HG02970 (cell line): Measurements from ENCODE around the gene ATP6V1B1.

Source experiments
- ATAC-seq: cut with Tn5 transposase; IDR thresholded peaks from one replicate; pipeline ENCODE4 v1.9.1; 2021; ENCODE audit warnings: mild to moderate bottlenecking, moderate library complexity, moderate number of reproducible peaks; ENCODE audit not compliant: unreplicated experiment, low FRiP score

ATP6V1B1 gene

DNA sequence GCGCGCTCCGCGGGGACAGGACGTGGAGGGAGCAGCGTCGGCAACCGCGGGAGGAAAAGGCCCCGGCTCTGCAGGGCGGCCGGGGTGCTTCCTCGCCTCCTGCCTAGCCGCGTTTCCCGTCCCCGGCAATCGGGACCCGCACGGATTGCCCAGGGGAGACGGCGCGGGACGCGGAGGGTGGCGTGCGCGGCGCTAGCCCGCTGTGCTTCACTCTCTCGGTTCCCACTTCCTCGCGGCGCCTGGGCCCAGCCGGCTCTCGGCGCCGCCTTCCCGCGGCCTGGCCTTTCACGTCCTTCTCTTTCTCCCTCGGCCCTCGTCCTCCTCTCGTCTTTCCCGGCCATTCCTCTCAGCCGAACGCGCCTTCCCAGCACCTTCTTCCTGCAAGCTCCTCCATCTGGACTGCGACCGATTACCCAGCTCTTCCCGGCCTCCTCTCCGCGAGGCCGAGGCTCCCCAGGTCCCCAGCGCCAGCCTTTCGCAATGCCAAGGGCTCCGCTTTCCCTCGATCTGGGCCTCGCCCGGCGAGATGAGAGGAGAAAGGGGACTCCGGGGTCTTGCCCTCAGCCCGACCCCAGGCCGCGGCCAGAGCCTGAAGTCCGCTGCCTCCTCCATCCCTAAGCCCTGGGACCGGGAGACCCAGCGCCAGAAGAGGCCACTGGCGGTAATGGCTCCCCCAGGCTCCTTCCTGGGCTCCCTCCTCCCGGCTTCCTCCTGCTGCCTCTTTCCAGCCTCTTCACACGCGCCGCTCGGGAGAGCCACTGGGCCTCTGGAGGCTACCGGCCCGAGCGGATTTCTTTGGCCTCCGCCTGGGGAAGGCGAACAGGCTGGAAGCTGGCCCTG, 34.3 kb upstream of the ATP6V1B1 start:
- no peak for ATAC-seq

DNA sequence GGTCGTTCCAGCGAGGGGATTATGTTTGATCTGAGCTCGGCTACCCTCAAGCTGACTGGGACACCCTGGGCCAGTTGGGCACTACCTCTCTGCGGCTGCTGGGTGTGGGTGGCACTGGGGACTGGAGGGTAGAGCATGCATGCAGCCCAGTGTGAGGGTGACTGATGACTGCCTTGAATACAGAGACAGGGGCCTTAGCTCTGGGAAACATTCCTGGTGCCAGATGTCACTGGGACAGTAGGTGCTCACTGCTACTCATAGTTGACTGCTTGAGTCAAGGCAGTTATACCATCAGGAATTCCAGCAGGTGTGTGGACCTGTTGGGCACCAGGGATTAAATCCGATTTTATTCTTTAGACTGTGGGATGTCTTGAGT, 33.6 kb upstream of the ATP6V1B1 start:
- no peak for ATAC-seq

DNA sequence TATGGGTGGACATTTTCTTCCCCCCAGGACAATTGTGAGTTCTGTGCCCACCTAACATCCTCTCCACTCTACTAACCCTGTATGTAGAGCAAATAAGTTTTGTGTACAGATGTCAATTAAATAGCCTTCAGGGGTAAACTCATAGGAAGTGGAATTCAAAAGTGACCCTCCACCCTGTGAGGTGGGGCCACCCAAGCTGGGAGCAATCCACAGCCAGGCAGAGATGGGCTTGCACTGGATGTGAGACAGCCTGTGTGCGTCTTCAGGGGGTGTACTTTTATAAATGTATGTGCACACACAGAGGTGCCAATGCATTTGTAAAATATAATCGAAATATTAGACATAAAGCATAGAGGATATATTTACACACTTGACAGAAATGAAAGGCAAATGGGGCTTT, 33.1 kb upstream of the ATP6V1B1 start:
- no peak for ATAC-seq

DNA sequence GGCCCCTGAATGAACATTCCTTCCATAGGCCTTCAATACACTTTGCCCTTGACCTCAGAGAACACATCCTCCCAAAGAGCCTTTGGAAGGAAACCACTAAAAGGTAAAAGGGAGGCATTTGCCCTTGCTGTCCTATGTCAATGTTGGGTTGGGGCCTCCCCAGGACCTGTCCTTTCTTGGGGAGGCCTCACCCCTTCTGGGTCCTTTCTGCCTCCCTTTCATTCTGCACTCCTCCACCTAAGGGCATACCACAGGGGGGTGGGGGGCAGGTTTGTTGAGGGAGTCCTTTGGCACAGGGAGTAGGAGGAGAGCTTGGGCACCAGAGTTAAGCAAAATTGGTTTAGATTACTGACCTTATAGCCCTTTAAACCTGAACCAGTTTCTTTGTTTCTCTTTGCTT, 32.5 kb upstream of the ATP6V1B1 start:
- no peak for ATAC-seq

DNA sequence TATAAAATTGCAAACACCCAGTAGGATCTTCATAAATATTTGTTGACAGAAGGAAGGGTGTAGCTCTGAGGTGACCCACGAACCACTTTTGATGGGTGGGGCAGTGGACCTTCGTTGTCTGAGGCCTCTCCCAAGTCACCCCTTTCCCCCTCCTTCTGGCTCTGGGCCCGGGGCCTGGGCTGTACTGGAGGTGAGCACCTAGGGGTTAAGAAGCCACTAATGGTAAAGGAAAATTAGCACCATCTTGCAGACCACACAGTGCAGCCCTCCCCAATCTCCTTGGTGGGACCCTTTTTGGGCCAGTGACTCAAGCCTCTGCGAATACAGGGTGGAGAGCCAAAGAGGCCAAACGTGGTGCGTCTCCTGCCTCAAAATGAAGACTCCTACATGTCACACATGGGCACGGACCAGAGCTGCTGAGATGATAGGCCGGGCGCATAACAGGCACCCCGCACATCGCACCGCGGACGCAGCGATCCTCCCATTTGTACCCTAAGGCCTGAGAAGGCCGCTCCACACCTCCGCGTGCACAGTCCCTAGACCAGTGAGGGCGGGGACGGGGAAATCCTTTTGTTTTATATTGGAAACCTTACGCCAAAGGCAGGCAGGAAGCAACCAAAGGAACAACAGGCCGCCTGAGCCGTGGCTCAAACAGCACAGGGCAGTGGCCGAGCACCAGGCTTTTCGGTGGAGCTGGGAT, 31.9 kb upstream of the ATP6V1B1 start:
- ATAC-seq: no peak

DNA sequence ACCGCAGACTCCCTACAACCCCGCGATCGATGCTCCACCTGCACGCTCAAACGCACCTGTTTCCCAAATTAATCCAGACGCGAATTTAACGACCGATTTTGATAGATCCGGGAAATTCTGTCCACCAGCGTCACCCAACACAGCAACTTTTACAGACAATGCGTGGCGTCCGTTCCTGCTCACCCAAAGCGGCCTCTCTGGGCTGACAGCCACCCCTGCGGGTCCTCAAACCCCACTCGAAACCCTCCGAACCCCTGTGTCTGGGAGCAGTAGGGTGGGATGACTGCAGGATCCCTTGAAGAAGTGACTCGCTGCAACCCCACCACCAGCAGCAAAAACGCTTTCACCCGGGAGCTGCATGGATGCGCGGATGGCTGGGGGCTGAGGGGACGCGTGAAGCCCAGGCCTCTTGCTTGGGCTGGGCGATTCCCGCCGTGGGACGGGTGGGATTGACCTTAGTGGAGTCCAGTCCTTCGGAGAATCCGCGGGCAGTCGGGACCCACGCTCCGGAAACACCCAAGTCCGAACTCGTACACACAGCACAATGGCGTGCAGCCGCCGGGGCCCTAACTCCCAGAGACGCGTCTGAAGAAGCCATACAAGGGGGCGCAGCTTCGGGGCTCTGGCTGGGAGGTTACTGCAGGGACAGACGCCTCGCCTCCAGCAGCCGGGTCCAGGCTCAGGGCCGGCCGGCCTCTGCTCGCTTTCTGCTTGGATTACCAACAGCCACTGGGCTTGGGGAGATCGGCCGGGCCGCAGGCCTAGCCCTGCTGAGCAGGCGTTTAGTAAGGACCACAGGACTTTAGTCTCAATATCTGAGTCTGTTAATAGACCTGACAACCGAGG, 31.1 kb upstream of the ATP6V1B1 start:
- no peak for ATAC-seq

DNA sequence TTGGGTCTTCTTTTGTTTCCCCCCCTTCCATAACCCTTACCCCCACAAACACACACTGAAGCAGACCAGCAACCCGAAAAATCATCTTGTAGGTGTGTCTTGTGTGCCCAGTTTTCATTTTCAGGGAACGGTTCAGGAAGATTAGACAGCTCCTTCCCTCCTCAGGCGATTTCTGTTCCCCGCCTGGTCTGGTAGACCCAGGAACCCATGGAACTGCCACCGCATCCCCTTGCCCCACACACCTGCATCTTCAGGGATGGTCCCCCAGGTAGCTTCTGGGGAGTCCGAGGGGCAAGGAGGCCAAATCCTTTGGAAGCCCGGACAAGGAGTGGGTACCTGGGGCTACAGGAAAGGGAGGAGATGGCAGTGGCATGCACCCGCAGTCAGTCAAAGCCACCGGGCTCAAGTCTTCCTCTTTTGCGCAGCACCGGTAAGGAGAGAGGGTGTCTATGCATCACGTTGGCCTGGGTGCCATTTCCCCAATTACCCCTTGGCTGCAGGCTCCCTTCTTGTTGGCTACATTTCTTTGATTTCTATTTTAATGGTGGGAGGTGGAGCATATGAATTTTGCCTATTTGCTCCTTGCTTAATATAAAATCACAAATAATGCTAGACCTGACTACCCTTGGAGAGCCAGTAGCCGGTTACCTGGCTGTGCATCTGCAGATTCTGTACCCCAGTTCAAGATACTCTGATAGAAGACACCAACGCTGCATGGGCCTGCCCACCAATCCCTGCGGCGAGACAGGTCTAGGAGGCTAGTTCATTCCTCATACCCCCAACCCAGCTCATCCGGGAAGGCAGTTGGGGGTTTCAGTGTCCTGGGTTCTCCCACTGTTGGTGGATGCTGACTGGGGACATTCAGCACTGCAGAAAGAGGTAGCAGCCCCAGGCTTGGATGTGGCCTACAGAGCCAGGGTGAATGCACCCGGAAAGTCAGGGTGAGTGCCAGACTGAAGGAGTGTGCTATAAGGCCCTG, 30.0 kb upstream of the ATP6V1B1 start:
- no peak for ATAC-seq

DNA sequence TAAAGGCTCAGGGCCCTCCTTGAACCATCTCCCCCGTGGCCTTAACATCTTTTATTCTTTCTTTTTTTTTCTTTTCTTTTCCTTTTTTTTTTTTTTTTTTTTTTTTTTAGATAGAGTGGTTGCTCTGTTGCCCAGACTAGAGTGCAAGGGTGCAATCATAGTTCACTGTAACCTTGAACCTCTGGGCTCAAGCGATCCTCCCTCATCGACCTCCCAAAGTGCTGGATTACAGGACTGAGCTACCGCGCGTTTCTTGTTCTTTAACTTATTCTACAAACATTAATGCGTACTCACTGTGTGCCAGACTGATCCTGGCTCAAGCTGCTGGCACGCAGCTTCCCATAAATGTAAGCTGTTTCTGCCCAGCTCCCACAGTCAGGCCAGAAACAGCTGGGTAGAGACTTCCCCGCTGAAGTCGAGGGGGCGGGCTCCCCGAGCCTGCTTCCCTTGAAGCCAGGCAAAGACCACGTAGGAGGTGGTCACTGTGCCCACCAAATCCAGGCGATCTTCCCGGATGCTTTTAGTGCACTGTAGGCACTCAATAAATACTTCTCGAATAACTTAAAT, 29.2 kb upstream of the ATP6V1B1 start:
- no peak for ATAC-seq

DNA sequence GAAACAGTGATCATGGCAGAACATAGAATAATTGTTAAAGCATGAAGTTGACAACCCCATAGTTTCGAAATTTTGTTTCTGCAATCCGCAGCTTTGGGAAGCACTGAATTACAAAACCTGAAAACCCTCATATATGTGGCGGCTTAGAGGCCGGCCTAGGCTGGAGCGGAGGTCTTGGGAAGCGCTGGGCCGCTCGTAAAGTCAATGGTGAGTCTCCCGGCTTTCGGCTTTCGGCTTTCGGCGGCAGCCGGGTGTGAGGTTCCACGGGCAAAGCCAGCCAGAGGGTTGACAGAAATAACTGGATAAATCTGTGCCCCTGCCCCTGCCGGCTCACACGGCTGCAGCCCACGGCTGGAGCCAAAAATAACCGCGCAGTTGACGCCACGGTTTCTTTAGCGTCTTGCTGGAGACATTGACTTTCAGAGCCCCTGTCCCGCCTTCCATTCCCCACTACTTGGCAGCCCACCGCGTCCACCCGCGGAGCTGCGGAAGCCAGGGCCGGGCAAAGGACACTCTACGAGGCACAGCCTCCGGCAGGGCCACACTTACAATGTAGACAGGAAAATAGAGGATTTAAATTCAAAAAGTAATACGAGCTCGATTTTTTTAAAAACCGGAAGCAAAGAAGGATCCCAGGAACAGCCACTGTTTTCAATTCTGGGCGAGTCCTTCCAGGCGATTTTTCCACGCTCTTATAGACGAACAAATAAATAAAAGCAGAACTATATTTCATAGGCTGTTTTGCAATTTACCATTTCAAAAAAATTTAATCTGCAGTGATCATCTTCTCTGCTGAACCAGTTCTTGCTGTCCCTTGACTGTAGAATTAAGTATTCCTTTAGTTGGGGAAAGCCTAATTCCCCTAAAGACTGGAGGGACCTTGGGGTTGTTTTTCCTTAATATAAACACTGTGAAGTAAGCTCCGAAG, 28.3 kb upstream of the ATP6V1B1 start:
- ATAC-seq: no peak

DNA sequence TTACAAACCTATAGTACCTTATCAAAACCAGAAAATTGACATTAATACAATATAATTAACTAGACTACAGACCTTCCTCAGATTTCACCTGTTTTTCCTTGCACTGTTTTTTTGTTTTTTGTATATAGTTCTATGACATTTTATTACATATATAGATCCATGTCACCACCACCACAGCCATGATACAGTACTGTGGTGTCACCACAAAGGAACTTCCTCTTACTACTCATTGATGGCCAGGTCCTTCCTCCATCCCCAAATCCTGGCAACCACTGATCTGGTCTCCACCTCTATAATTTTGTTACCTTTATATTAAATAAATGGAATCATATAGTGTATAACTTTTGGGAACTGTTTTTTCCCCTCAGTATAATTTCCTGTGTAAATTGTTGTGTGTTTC, 19.4 kb upstream of the ATP6V1B1 start:
- no peak for ATAC-seq

DNA sequence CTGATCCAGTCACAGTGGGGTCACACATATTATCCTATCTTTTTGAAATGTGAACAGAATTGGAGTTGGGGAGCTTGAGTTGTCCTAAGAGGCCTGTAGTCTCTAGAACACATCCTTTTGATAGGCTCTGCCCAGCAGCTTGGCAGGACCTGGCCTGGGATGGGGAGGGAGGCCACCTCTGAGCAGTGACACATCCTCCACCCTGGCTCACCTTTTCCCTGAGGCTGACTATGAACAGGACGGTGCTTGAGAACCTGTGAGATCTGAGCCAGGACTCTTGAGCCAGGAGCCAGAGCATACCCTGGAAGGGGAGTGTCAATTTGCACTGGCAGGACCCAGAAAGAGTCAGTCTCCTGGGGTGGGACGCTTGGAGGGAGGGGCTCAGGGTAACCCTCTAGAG, 17.7 kb upstream of the ATP6V1B1 start:
- no peak for ATAC-seq

DNA sequence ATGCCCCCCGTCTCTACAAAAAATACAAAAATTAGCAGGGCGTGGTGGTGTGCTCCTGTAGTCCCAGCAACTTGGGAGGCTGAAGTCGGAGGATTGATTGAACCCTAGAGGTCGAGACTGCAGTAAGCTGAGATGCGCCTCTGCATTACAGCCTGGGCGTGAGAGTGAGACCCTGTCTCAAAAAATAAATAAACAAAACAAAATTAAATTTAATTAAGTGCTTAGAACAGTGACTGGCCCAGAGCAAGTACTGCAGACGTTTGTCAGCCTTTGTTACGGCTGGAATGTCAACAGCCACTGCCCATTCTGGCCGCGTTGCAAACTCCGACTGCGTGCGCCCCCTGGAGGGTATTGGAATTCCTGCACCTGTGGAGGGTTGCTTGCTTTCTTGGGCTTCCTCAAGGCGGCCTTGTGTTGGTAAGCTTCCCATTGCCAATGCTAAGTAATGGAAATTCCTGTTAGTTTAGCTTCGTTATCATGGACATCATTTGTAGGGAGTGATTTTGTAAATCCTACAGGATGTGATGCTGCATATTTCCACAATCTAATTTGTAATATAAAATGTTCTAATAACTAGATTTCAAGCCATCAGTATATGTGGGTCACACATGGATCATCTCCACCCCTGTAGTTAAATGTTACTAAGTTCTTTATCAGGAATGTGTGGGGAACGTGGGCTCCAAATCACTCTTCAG, 15.9 kb upstream of the ATP6V1B1 start:
- no peak for ATAC-seq

DNA sequence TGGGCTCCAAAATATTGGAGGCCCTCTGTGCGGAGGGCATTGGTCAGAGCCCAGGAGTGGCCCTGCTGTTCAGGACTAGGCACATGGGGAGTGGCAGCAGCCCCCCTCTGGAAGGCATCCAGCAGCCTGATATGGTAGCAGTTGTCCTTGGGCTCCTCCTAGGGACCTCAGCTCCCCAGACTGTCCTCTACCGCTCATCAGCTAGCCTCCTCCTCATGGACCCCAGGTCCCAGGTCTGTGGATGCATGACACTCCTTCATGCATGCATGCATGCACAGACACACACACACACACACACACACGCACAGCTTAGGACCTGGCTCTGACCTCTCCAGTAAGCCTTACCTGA, 15.4 kb upstream of the ATP6V1B1 start:
- no peak for ATAC-seq

DNA sequence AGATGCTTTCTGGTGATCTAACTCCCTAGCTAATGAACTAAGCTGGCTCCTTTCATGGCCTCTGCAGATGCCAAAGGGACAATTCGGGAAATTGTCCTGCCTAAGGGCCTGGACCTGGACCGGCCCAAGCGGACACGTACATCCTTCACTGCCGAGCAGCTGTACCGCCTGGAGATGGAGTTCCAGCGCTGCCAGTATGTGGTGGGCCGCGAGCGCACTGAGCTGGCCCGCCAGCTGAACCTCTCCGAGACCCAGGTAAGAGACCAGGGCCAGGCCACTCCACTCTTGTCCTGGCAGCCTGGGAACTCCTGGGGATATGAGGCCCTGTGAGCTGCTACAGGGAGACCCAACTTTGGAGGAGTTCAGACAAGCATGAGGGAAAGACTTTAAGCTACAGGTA, 14.7 kb upstream of the ATP6V1B1 start:
- no peak for ATAC-seq

DNA sequence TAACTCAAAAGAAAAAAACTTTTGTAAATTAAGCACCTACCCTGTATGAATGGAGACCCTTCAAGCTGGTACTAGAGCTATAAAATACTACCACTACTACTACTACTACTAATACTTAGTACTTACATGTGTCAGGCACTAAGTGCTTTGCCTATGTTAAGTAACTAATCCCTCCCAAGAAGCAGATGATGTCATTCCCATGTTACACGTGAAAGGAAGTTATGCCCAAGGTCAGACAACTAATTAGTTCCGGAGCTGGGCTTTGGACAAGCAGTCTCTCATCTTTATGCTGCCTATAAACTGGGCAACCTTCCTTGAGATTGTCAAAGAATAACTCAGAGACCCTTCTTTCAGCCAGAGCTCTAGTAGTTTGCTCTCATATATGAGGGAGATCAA, 13.9 kb upstream of the ATP6V1B1 start:
- no peak for ATAC-seq

DNA sequence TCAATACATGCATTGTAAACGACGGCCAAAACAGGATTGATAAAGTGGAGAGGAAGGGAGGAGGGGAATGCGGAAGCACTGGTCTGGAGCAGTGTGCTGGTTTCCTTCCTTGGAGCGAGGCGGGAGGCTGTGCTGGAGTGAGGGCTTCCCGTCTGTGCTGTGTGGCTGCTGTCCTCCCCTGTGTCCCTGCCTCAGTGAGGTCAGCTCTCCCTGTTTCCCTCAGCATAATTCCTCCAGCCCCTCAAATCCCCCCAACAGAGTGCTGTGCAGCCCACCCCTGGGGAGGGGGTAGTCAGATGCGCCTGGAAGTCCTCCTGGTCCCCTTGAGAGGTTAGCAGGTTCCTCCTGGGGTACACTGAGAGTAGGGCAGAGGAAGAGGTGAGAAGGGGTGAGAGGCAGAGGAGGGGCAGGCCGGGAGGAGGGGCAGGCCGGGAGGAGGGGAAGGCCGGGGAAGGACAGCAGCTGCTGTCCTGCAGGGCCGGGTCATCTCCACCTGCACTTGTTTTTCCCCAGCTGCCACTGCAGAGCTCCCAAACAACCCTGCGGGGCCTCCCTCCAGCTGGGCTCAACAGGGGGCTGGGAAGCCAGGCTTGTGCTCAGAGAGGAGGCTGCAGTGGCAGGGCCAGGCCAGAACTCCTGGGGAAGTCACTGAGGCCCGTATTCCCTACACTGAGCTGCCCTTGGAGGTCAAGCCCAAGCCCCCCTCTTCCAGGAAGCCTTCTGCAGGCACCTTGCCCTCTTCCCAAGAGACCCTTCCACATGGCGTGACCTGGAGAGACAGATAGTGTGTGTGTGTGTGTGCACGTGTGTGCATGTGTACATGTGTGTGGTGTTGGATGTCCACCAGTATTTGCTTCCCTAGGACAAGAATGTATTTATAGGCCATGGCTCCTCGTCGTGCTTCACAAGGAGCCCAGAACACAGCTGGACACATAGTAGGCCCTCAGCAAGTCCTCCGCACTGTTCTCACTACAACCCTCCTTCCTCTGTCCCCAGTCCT, 13.2 kb upstream of the ATP6V1B1 start:
- no peak for ATAC-seq
